PC-3 (cell line): ENCODE measurements around the gene PACSIN1. TPM values are rescaled to one million over a fixed set of nuclear protein-coding genes. Genes with fewer than 3 reads are reported as not detected.

ENCODE experiments used
- ATAC-seq: fragments of 200-7000 bp; cut with Tn5 transposase; 2 replicates; pipeline ENCODE4 v1.9.1; 2020; ENCODE audit warnings: mild to moderate bottlenecking, moderate library complexity
- BruUV-seq: library from RNA; stranded (reverse); fragments of 400-500 nt; replicated peaks from 2 replicates; lab custom pipeline; 2021; lab: Mats Ljungman, UMichigan
- CTCF ChIA-PET: fragments of 300-600 bp; sonication (Branson Sonifier 250); formaldehyde crosslinking; loops from one replicate; lab custom pipeline; 2022; ENCODE audit warnings: antibody characterized with exemption; lab: Charles Lee
- POLR2A ChIA-PET: fragments of 300-600 bp; sonication (Branson Sonifier 250); formaldehyde crosslinking; loops from one replicate; lab custom pipeline; 2022; ENCODE audit warnings: antibody characterized with exemption; ENCODE audit not compliant: unreplicated experiment; lab: Charles Lee
- DNase-seq: peaks from one replicate; pipeline ENCODE4 v3.0.0-alpha.2; 2015
- H2AFZ ChIP-seq: fragments of 300-600 bp; sonication (generic); 2 replicates; pipeline ENCODE4 v1.6.0; 2016; ENCODE audit warnings: antibody characterized with exemption, low read length
- H3F3A ChIP-seq: fragments of 300-600 bp; sonication (generic); one replicate; pipeline ENCODE4 v1.6.0; 2017; ENCODE audit warnings: antibody characterized with exemption, low read length, control low read depth, mild to moderate bottlenecking; ENCODE audit not compliant: unreplicated experiment
- H3K27ac ChIP-seq: fragments of 300-600 bp; sonication (generic); 2 replicates; pipeline ENCODE4 v1.5.1; 2016; ENCODE audit warnings: mild to moderate bottlenecking, low read length
- H3K27me3 ChIP-seq: fragments of 300-600 bp; sonication (generic); 2 replicates; pipeline ENCODE4 v1.6.1; 2016; ENCODE audit warnings: low read length, mixed read lengths
- H3K36me3 ChIP-seq: fragments of 300-600 bp; sonication (generic); 2 replicates; pipeline ENCODE4 v1.6.1; 2016; ENCODE audit warnings: low read depth, mixed run types, low read length, mixed read lengths
- H3K4me1 ChIP-seq: fragments of 300-600 bp; sonication (generic); 2 replicates; pipeline ENCODE4 v1.5.1; 2016; ENCODE audit warnings: low read length; ENCODE audit not compliant: insufficient read depth
- H3K4me2 ChIP-seq: fragments of 300-600 bp; sonication (generic); 2 replicates; pipeline ENCODE4 v1.6.0; 2016; ENCODE audit warnings: low read length
- H3K4me3 ChIP-seq: fragments of 300-600 bp; sonication (generic); 2 replicates; pipeline ENCODE4 v1.5.1; 2016; ENCODE audit warnings: mild to moderate bottlenecking, low read length, mixed read lengths
- H3K79me2 ChIP-seq: fragments of 300-600 bp; sonication (generic); 2 replicates; pipeline ENCODE4 v1.6.1; 2017; ENCODE audit warnings: low read length, mixed read lengths
- H3K9ac ChIP-seq: fragments of 300-600 bp; sonication (generic); 2 replicates; pipeline ENCODE4 v1.6.0; 2016; ENCODE audit warnings: mild to moderate bottlenecking, low read length
- H3K9me2 ChIP-seq: fragments of 300-600 bp; sonication (generic); replicated peaks from 2 replicates; pipeline ENCODE4 v1.6.1; 2016; ENCODE audit warnings: mixed run types, low read length, mixed read lengths
- H3K9me3 ChIP-seq: fragments of 300-600 bp; sonication (generic); 2 replicates; pipeline ENCODE4 v1.6.1; 2016; ENCODE audit warnings: low read length, mixed read lengths
- H4K20me1 ChIP-seq: fragments of 300-600 bp; sonication (generic); 2 replicates; pipeline ENCODE4 v1.6.1; 2016; ENCODE audit warnings: low read length, mixed read lengths
- EZH2 ChIP-seq: fragments of 300-600 bp; sonication (generic); IDR thresholded peaks from one replicate; pipeline ENCODE4 v1.6.1; 2017; ENCODE audit warnings: antibody characterized with exemption, mild to moderate bottlenecking, low read length; ENCODE audit not compliant: unreplicated experiment
- EZH2phosphoT487 ChIP-seq: fragments of 300-600 bp; sonication (generic); IDR thresholded peaks from 2 replicates; pipeline ENCODE4 v1.6.1; 2018; ENCODE audit warnings: mild to moderate bottlenecking, antibody characterized with exemption, low read length, borderline replicate concordance
- intact Hi-C: fragments of 100-400 bp; cut with micrococcal nuclease; formaldehyde crosslinking; loops from 2 replicates; pipeline ENCODE4 v1.9.0; 2023
- total RNA-seq: library from RNA; depleted of rRNA; stranded (reverse); fragments of >200 nt; gene quantifications from 2 replicates; pipeline ENCODE4 v1.2.3, GENCODE V29; 2014
- TF ChIP-seq, protein P1 (sequence below): fragments of 300-600 bp; sonication (generic); conservative IDR thresholded peaks from 2 replicates; pipeline ENCODE4 v1.5.1; 2017; ENCODE audit warnings: antibody characterized with exemption, low read depth, mild to moderate bottlenecking, low read length

Gene PACSIN1
- total RNA-seq, 1 experiment from 2014 or later: 2.3 TPM

DNA sequence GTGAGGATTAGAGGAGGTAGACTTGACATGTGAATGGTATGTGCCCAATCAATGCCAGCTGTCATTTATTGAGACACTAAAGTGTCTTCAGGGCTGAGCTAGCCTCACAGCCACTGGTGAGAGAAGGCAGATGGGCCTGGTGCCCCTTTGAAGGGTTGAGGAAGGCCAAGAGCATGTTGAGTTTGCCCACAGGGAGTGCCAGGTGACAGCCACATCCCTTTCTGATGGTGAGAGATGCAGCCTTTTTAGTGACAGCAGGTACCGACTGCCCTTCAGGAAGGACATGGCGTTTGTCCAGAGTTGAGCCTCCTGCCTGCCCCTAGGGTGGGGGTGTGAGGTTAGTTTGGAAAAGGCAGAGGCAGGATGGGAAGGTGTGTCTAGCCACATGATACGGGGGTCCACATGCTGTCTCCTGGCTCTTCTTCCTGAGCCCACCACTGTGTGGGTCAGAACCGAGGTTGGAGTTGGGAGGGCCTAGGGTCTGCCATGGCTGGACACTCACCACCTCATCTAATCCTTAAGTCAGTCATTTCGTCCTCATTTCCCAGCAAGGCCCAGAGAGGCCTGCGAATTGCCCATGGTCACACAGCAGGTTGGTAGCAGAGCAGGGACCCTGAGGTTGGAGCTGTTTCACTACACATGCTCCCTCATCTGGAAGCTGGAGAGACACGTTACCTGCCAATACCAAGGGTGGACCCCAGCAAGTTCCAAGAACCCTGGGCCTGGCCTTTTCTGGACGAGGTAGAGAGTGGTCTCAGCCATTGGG, 57.7 kb downstream of the PACSIN1 start:
- H2AFZ ChIP-seq: no peak overlapping the region
- no peak overlapping the region for H3K27ac ChIP-seq
- no peak for DNase-seq
- H3K9me2 ChIP-seq: no peaks in the 10 kb centered on the region
- ATAC-seq: no peak
- H3K79me2 ChIP-seq: no peaks in the 10 kb centered on the region
- ChIA-PET POLR2A (interaction anchor here (0.6 kb wide), 1 partner anchor 49 kb away, joined by 3 read pairs; no protein-coding TSS in a partner anchor), CTCF (no interaction called here)
- H4K20me1 ChIP-seq: no peaks in the 10 kb centered on the region
- H3K4me3 ChIP-seq: no peak overlapping the region
- H3K27me3 ChIP-seq: no peaks in the 10 kb centered on the region
- no peaks in the 10 kb centered on the region for H3K36me3 ChIP-seq
- no TSS peak for BruUV-seq
- no peaks in the 10 kb centered on the region for H3F3A ChIP-seq
- no peak overlapping the region for H3K9ac ChIP-seq
- no peaks in the 10 kb centered on the region for H3K9me3 ChIP-seq
- TF ChIP-seq EZH2phosphoT487: no peak
- TF ChIP-seq EZH2: no peak
- TF ChIP-seq, protein P1, sequence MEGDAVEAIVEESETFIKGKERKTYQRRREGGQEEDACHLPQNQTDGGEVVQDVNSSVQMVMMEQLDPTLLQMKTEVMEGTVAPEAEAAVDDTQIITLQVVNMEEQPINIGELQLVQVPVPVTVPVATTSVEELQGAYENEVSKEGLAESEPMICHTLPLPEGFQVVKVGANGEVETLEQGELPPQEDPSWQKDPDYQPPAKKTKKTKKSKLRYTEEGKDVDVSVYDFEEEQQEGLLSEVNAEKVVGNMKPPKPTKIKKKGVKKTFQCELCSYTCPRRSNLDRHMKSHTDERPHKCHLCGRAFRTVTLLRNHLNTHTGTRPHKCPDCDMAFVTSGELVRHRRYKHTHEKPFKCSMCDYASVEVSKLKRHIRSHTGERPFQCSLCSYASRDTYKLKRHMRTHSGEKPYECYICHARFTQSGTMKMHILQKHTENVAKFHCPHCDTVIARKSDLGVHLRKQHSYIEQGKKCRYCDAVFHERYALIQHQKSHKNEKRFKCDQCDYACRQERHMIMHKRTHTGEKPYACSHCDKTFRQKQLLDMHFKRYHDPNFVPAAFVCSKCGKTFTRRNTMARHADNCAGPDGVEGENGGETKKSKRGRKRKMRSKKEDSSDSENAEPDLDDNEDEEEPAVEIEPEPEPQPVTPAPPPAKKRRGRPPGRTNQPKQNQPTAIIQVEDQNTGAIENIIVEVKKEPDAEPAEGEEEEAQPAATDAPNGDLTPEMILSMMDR: no peak
- H3K4me1 ChIP-seq: peaks cover 5% of the 10 kb centered on the region; the same call in 1 of the 2 replicates
- no peak overlapping the region for H3K4me2 ChIP-seq
- intact Hi-C loops: no loop called here

DNA sequence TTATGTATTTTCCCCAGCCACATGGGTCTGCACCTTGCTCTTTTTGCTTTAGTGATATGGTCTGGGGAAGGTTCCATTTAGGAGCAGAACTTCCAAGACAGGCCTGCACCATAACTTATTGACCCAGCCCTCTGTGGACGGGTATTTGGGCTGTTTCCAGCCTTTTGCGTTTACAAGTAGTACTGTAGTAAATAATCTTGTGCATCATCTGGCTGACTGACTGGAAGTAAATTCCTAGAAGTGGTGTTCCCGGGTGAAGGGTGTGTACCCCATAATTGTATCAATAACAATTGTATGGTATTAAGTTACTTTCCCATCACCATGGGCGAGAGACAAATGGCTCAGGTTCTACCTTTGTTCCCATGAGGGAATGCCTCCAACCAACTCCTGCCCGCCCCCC, 58.6 kb downstream of the PACSIN1 start:
- H3K4me1 ChIP-seq: peaks cover 5% of the 10 kb centered on the region; the same call in 1 of the 2 replicates
- no peak overlapping the region for H3K4me3 ChIP-seq
- H3K9me3 ChIP-seq: no peaks in the 10 kb centered on the region
- BruUV-seq: no TSS peak
- no peaks in the 10 kb centered on the region for H3K27me3 ChIP-seq
- H3K79me2 ChIP-seq: no peaks in the 10 kb centered on the region
- H2AFZ ChIP-seq: no peak overlapping the region
- ATAC-seq: no peak
- H3K9me2 ChIP-seq: no peaks in the 10 kb centered on the region
- H3K9ac ChIP-seq: no peak overlapping the region
- no peaks in the 10 kb centered on the region for H3F3A ChIP-seq
- TF ChIP-seq EZH2: no peak
- TF ChIP-seq, protein P1: no peak
- no peak for TF ChIP-seq EZH2phosphoT487
- H3K4me2 ChIP-seq: no peak overlapping the region
- CTCF ChIA-PET: no interaction called here
- POLR2A ChIA-PET: no interaction called here
- no peaks in the 10 kb centered on the region for H3K36me3 ChIP-seq
- H3K27ac ChIP-seq: no peak overlapping the region
- no peak for DNase-seq
- no peaks in the 10 kb centered on the region for H4K20me1 ChIP-seq
- intact Hi-C loops: no loop called here

DNA sequence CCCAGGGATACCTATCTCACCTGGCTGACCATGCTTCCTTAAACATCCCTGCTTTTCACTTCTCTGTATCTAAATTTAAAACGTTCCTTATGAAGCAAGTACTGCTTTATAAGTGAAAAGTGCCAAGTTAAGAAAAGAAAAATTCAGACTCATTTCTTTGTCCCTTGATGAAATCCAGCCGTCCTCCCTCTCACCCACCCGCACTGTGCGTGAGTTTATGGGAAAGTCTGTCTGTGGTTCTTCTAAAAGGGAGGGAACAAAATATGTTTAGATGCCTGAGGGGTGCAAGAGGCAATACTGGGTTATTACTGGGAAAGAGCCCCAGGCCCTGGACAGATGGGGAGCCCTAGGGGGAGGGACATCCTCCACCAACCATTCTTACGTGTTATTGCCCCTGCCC, 59.1 kb downstream of the PACSIN1 start:
- Histone ChIP-seq H2AFZ (no peak overlapping the region), H3K27ac (no peak overlapping the region), H3K27me3 (no peaks in the 10 kb centered on the region), H3K9me3 (no peaks in the 10 kb centered on the region), H3K4me2 (no peak overlapping the region), H3K4me3 (no peak overlapping the region), H3K9me2 (no peaks in the 10 kb centered on the region), H3F3A (no peaks in the 10 kb centered on the region), H4K20me1 (no peaks in the 10 kb centered on the region), H3K36me3 (no peaks in the 10 kb centered on the region), H3K9ac (no peak overlapping the region), H3K4me1 (peaks cover 5% of the 10 kb centered on the region; the same call in 1 of the 2 replicates), H3K79me2 (no peaks in the 10 kb centered on the region)
- intact Hi-C loops: no loop called here
- no peak for TF ChIP-seq EZH2phosphoT487
- TF ChIP-seq EZH2: no peak
- no TSS peak for BruUV-seq
- CTCF ChIA-PET: no interaction called here
- POLR2A ChIA-PET: no interaction called here
- ATAC-seq (no peak), DNase-seq (no peak)
